ENCODE measurements around the gene TTN. TPM values are rescaled to one million over a fixed set of nuclear protein-coding genes. Genes with fewer than 3 reads are reported as not detected.
"Not testable (repeated sequence)": the region's sequence is repeated elsewhere in the genome, so short reads cannot be mapped to it uniquely, and the experiment has no call there.

The TTN gene
- total RNA-seq, 1 experiment from 2014 or later, result 0.24 TPM

- no peak overlapping the region for H3K27ac Mint-ChIP-seq (ENCODE audit: unreplicated experiment)
- H3K27me3 Mint-ChIP-seq (ENCODE audit: unreplicated experiment), result no peaks in the 10 kb centered on the region
- H3K4me3 Mint-ChIP-seq (ENCODE audit: low read depth, unreplicated experiment), result no peak overlapping the region
- no peaks in the 10 kb centered on the region for H3K36me3 Mint-ChIP-seq (ENCODE audit: insufficient read depth, unreplicated experiment)
- DNase-seq, result no peak
- CTCF ChIA-PET, result no interaction called here
- H3K4me1 Mint-ChIP-seq (ENCODE audit: low read depth, unreplicated experiment), result no peaks in the 10 kb centered on the region
- BruUV-seq (replicated peaks), result no TSS peak
- H3K9me3 Mint-ChIP-seq (ENCODE audit: low read depth, unreplicated experiment), result no peaks in the 10 kb centered on the region
- TF ChIP-seq, protein P1, sequence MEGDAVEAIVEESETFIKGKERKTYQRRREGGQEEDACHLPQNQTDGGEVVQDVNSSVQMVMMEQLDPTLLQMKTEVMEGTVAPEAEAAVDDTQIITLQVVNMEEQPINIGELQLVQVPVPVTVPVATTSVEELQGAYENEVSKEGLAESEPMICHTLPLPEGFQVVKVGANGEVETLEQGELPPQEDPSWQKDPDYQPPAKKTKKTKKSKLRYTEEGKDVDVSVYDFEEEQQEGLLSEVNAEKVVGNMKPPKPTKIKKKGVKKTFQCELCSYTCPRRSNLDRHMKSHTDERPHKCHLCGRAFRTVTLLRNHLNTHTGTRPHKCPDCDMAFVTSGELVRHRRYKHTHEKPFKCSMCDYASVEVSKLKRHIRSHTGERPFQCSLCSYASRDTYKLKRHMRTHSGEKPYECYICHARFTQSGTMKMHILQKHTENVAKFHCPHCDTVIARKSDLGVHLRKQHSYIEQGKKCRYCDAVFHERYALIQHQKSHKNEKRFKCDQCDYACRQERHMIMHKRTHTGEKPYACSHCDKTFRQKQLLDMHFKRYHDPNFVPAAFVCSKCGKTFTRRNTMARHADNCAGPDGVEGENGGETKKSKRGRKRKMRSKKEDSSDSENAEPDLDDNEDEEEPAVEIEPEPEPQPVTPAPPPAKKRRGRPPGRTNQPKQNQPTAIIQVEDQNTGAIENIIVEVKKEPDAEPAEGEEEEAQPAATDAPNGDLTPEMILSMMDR (IDR thresholded peaks at IDR 0.05; ENCODE audit: unreplicated experiment), result no peak
- intact Hi-C loops (cut with micrococcal nuclease; ENCODE audit: unreplicated experiment), result no loop called here
Measured at GRCh38 chr2:178529194-178529593, 278.0 kb downstream of the TTN start.

GRCh38 chr2:178528647-178529046 lies 278.6 kb downstream of the TTN start:
- Mint-ChIP-seq H3K27ac (ENCODE audit: unreplicated experiment) (no peak overlapping the region), H3K4me3 (ENCODE audit: low read depth, unreplicated experiment) (no peak overlapping the region), H3K36me3 (ENCODE audit: insufficient read depth, unreplicated experiment) (peaks cover 5% of the 10 kb centered on the region), H3K9me3 (ENCODE audit: low read depth, unreplicated experiment) (no peaks in the 10 kb centered on the region), H3K27me3 (ENCODE audit: unreplicated experiment) (no peaks in the 10 kb centered on the region), H3K4me1 (ENCODE audit: low read depth, unreplicated experiment) (no peaks in the 10 kb centered on the region)
- TF ChIP-seq, protein P1 (IDR thresholded peaks at IDR 0.05; ENCODE audit: unreplicated experiment), result no peak
- CTCF ChIA-PET, result no interaction called here
- BruUV-seq (replicated peaks), result no TSS peak
- intact Hi-C loops (cut with micrococcal nuclease; ENCODE audit: unreplicated experiment), result no loop called here
- no peak for DNase-seq

DNA sequence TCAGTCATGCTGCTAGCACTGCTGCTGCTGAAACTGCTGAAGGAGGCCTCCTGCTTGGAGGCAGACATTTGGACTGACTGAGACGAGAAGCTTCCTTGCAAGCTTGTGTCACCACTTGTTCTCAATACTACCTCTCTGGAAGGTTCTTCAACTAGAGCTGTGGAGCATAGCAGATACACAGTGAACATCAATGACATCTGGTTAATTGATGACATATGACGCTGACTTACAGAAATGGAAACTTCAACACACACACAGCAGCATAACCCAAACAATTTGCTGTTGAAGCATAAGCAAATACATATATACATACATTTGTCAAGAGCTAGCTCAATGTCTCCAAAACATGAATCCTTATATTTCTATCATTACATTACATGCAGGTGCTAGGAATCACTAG lies 279.6 kb downstream of the TTN start:
- H3K27ac Mint-ChIP-seq (ENCODE audit: unreplicated experiment), result no peak overlapping the region
- intact Hi-C loops (cut with micrococcal nuclease; ENCODE audit: unreplicated experiment), result no loop called here
- TF ChIP-seq, protein P1 (IDR thresholded peaks at IDR 0.05; ENCODE audit: unreplicated experiment), result no peak
- no peaks in the 10 kb centered on the region for H3K4me1 Mint-ChIP-seq (ENCODE audit: low read depth, unreplicated experiment)
- no peaks in the 10 kb centered on the region for H3K9me3 Mint-ChIP-seq (ENCODE audit: low read depth, unreplicated experiment)
- H3K36me3 Mint-ChIP-seq (ENCODE audit: insufficient read depth, unreplicated experiment), result peaks cover 16% of the 10 kb centered on the region
- no peak overlapping the region for H3K4me3 Mint-ChIP-seq (ENCODE audit: low read depth, unreplicated experiment)
- CTCF ChIA-PET, result no interaction called here
- BruUV-seq (replicated peaks), result no TSS peak
- H3K27me3 Mint-ChIP-seq (ENCODE audit: unreplicated experiment), result no peaks in the 10 kb centered on the region
- no peak for DNase-seq

GRCh38 chr2:178526256-178526655 lies 281.0 kb downstream of the TTN start:
- Mint-ChIP-seq H3K27me3 (ENCODE audit: unreplicated experiment) (no peaks in the 10 kb centered on the region), H3K27ac (ENCODE audit: unreplicated experiment) (no peak overlapping the region), H3K36me3 (ENCODE audit: insufficient read depth, unreplicated experiment) (peaks cover 18% of the 10 kb centered on the region), H3K9me3 (ENCODE audit: low read depth, unreplicated experiment) (no peaks in the 10 kb centered on the region), H3K4me3 (ENCODE audit: low read depth, unreplicated experiment) (no peak overlapping the region), H3K4me1 (ENCODE audit: low read depth, unreplicated experiment) (no peaks in the 10 kb centered on the region)
- no peak for DNase-seq
- intact Hi-C loops (cut with micrococcal nuclease; ENCODE audit: unreplicated experiment), result no loop called here
- TF ChIP-seq, protein P1 (IDR thresholded peaks at IDR 0.05; ENCODE audit: unreplicated experiment), result no peak
- BruUV-seq (replicated peaks), result no TSS peak
- CTCF ChIA-PET, result no interaction called here

DNA sequence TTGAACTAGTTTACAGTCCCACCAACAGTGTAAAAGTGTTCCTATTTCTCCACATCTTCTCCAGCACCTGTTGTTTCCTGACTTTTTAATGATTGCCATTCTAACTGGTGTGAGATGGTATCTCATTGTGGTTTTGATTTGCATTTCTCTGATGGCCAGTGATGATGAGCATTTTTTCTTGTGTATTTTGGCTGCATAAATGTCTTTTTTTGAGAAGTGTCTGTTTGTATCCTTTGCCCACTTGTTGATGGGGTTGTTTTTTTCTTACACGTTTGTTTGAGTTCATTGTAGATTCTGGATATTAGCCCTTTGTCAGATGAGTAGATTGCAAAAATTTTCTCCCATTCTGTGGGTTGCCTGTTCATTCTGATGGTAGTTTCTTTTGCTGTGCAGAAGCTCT lies 281.8 kb downstream of the TTN start:
- H3K9me3 Mint-ChIP-seq (ENCODE audit: low read depth, unreplicated experiment); CTCF ChIA-PET; H3K27me3 Mint-ChIP-seq (ENCODE audit: unreplicated experiment); H3K27ac Mint-ChIP-seq (ENCODE audit: unreplicated experiment); DNase-seq; H3K4me3 Mint-ChIP-seq (ENCODE audit: low read depth, unreplicated experiment); H3K4me1 Mint-ChIP-seq (ENCODE audit: low read depth, unreplicated experiment); BruUV-seq (replicated peaks); intact Hi-C loops (cut with micrococcal nuclease; ENCODE audit: unreplicated experiment): not testable (repeated sequence)
- peaks cover 18% of the 10 kb centered on the region for H3K36me3 Mint-ChIP-seq (ENCODE audit: insufficient read depth, unreplicated experiment)

GRCh38 chr2:178525010-178525409 lies 282.2 kb downstream of the TTN start:
- BruUV-seq (replicated peaks); H3K9me3 Mint-ChIP-seq (ENCODE audit: low read depth, unreplicated experiment); H3K4me3 Mint-ChIP-seq (ENCODE audit: low read depth, unreplicated experiment); H3K4me1 Mint-ChIP-seq (ENCODE audit: low read depth, unreplicated experiment); H3K27me3 Mint-ChIP-seq (ENCODE audit: unreplicated experiment); H3K27ac Mint-ChIP-seq (ENCODE audit: unreplicated experiment); DNase-seq; CTCF ChIA-PET; intact Hi-C loops (cut with micrococcal nuclease; ENCODE audit: unreplicated experiment): not testable (repeated sequence)
- H3K36me3 Mint-ChIP-seq (ENCODE audit: insufficient read depth, unreplicated experiment), result peaks cover 18% of the 10 kb centered on the region

Measured in Calu3 (cell line).